AG20443 (cell line): Measurements from ENCODE around the gene PIEZO1.
"Not testable (repeated sequence)": the region's sequence is repeated elsewhere in the genome, so short reads cannot be mapped to it uniquely, and the experiment has no call there.

Experiments
- DNase-seq: peaks from one replicate; pipeline ENCODE4 v3.0.0; 2012; ENCODE audit warnings: low spot score, mixed read lengths

Gene PIEZO1

GRCh38 chr16:88785106-88785924 lies at the start of gene PIEZO1:
TSS of gene PIEZO1 (minus strand) at chr16:88785220. CDS start at chr16:88784964, 256 bp downstream.
- peak; percentile 90 for DNase-seq

GRCh38 chr16:88834670-88835069 lies 49.6 kb upstream of the PIEZO1 start:
- DNase-seq, result no peak

GRCh38 chr16:88833086-88833485 lies 48.1 kb upstream of the PIEZO1 start:
- no peak for DNase-seq

GRCh38 chr16:88831838-88832237 lies 46.8 kb upstream of the PIEZO1 start:
- peak; percentile 29 for DNase-seq

GRCh38 chr16:88830783-88831182 lies 45.8 kb upstream of the PIEZO1 start:
- DNase-seq, result no peak

GRCh38 chr16:88830258-88830657 lies 45.2 kb upstream of the PIEZO1 start:
- DNase-seq, result no peak

- DNase-seq, result no peak
Measured at GRCh38 chr16:88828711-88829110, 43.7 kb upstream of the PIEZO1 start.

- DNase-seq, result no peak
Measured at GRCh38 chr16:88827727-88828126, 42.7 kb upstream of the PIEZO1 start.

GRCh38 chr16:88826070-88826840 lies 41.2 kb upstream of the PIEZO1 start:
- DNase-seq, result no peak

- no peak for DNase-seq
Measured at GRCh38 chr16:88825146-88825545, 40.1 kb upstream of the PIEZO1 start.

GRCh38 chr16:88824256-88825077 lies 39.4 kb upstream of the PIEZO1 start:
- no peak for DNase-seq

- DNase-seq, result not testable (repeated sequence)
Measured at GRCh38 chr16:88823646-88824045, 38.6 kb upstream of the PIEZO1 start.

- no peak for DNase-seq
Measured at GRCh38 chr16:88822281-88823040, 37.4 kb upstream of the PIEZO1 start.

GRCh38 chr16:88821168-88821850 lies 36.3 kb upstream of the PIEZO1 start:
- no peak for DNase-seq

GRCh38 chr16:88820385-88821025 lies 35.5 kb upstream of the PIEZO1 start:
- DNase-seq, result no peak

- DNase-seq, result no peak
Measured at GRCh38 chr16:88819126-88819525, 34.1 kb upstream of the PIEZO1 start.

- DNase-seq, result no peak
Measured at GRCh38 chr16:88818575-88818874, 33.5 kb upstream of the PIEZO1 start.

- DNase-seq, result no peak
Measured at GRCh38 chr16:88817785-88818574, 33.0 kb upstream of the PIEZO1 start.

- DNase-seq, result no peak
Measured at GRCh38 chr16:88816736-88817535, 31.9 kb upstream of the PIEZO1 start.
